ENCODE data around the gene ACSF2.

Gene ACSF2

GRCh38 chr17:50502301-50502990 is 76.4 kb downstream of the ACSF2 start:
- Histone ChIP-seq H3K27ac (replicated peaks) (no peak overlapping the region), H3K4me3 (replicated peaks; ENCODE audit: insufficient read depth, low read length) (no peak overlapping the region), H3K27me3 (ENCODE audit: insufficient read depth, poor library complexity, severe bottlenecking) (no peaks in the 10 kb centered on the region)
- DNase-seq (ENCODE audit: low read depth in 1 of 2, low spot score in 1 of 2) = no peak
- no peak for TF ChIP-seq REST (IDR thresholded peaks at IDR 0.05; ENCODE audit: insufficient replicate concordance, low read depth)
- no peak for TF ChIP-seq GABPA (IDR thresholded peaks at IDR 0.05; ENCODE audit: low read depth)
- TF ChIP-seq SPI1 (IDR thresholded peaks at IDR 0.05; ENCODE audit: borderline replicate concordance, low read depth) = no peak
- no peak for TF ChIP-seq POLR2AphosphoS5 (IDR thresholded peaks at IDR 0.05; ENCODE audit: low read depth)
- no peak for TF ChIP-seq CTCF (IDR thresholded peaks at IDR 0.05; ENCODE audit: insufficient read depth, low read length)

- Histone ChIP-seq H3K27me3 (ENCODE audit: insufficient read depth, poor library complexity, severe bottlenecking) (no peaks in the 10 kb centered on the region), H3K4me3 (replicated peaks; ENCODE audit: insufficient read depth, low read length) (no peak overlapping the region), H3K27ac (replicated peaks) (no peak overlapping the region)
- no peak for TF ChIP-seq REST (IDR thresholded peaks at IDR 0.05; ENCODE audit: insufficient replicate concordance, low read depth)
- no peak for TF ChIP-seq GABPA (IDR thresholded peaks at IDR 0.05; ENCODE audit: low read depth)
- TF ChIP-seq CTCF (IDR thresholded peaks at IDR 0.05; ENCODE audit: insufficient read depth, low read length) = no peak
- no peak for TF ChIP-seq SPI1 (IDR thresholded peaks at IDR 0.05; ENCODE audit: borderline replicate concordance, low read depth)
- TF ChIP-seq POLR2AphosphoS5 (IDR thresholded peaks at IDR 0.05; ENCODE audit: low read depth) = no peak
- DNase-seq (ENCODE audit: low read depth in 1 of 2, low spot score in 1 of 2) = no peak
Measured at GRCh38 chr17:50505591-50506130, 79.6 kb downstream of the ACSF2 start.

GRCh38 chr17:50506298-50506697 is 80.3 kb downstream of the ACSF2 start:
- Histone ChIP-seq H3K4me3 (replicated peaks; ENCODE audit: insufficient read depth, low read length) (no peak overlapping the region), H3K27me3 (ENCODE audit: insufficient read depth, poor library complexity, severe bottlenecking) (no peaks in the 10 kb centered on the region), H3K27ac (replicated peaks) (no peak overlapping the region)
- DNase-seq (ENCODE audit: low read depth in 1 of 2, low spot score in 1 of 2) = no peak
- TF ChIP-seq GABPA (IDR thresholded peaks at IDR 0.05; ENCODE audit: low read depth) (no peak), POLR2AphosphoS5 (IDR thresholded peaks at IDR 0.05; ENCODE audit: low read depth) (no peak), CTCF (IDR thresholded peaks at IDR 0.05; ENCODE audit: insufficient read depth, low read length) (no peak), SPI1 (IDR thresholded peaks at IDR 0.05; ENCODE audit: borderline replicate concordance, low read depth) (no peak), REST (IDR thresholded peaks at IDR 0.05; ENCODE audit: insufficient replicate concordance, low read depth) (no peak)
